Uterus (tissue), 2 donors: ENCODE data around the gene PLIN4.

ENCODE experiments used
- POLR2A ChIP-seq, 2 donors: fragments of 450-650 bp; IDR thresholded peaks; one replicate each; pipeline ENCODE4 v1.6.1; 2016; ENCODE audit warnings: antibody characterized with exemption in 2 of 2, mild to moderate bottlenecking in 1 of 2, moderate library complexity in 1 of 2
- TF ChIP-seq, protein P1 (sequence below), 4 experiments: fragments of 200-600 bp in 2 of 4; fragments of 450-650 bp in 2 of 4; sonication (generic) in 2 of 4; IDR thresholded peaks; one replicate each; pipeline ENCODE4 v1.5.1; 2016 to 2019; ENCODE audit warnings: antibody characterized with exemption in 4 of 4, mild to moderate bottlenecking in 2 of 4, moderate library complexity in 1 of 4

GRCh38 chr19:4516199-4516938 lies 1.9 kb downstream of the PLIN4 start:
- TF ChIP-seq POLR2A (IDR thresholded peaks at IDR 0.05): no peak
- TF ChIP-seq, protein P1, sequence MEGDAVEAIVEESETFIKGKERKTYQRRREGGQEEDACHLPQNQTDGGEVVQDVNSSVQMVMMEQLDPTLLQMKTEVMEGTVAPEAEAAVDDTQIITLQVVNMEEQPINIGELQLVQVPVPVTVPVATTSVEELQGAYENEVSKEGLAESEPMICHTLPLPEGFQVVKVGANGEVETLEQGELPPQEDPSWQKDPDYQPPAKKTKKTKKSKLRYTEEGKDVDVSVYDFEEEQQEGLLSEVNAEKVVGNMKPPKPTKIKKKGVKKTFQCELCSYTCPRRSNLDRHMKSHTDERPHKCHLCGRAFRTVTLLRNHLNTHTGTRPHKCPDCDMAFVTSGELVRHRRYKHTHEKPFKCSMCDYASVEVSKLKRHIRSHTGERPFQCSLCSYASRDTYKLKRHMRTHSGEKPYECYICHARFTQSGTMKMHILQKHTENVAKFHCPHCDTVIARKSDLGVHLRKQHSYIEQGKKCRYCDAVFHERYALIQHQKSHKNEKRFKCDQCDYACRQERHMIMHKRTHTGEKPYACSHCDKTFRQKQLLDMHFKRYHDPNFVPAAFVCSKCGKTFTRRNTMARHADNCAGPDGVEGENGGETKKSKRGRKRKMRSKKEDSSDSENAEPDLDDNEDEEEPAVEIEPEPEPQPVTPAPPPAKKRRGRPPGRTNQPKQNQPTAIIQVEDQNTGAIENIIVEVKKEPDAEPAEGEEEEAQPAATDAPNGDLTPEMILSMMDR (IDR thresholded peaks at IDR 0.05): no peak
